Mesothelial cell of epicardium (in vitro differentiated cells): ENCODE data around the gene PAXIP1. TPM values are rescaled to one million over a fixed set of nuclear protein-coding genes. Genes with fewer than 3 reads are reported as not detected.
A peak's percentile ranks its signal among the peaks of the same experiment; 100 is the strongest.
"Not testable (repeated sequence)": the region's sequence is repeated elsewhere in the genome, so short reads cannot be mapped to it uniquely, and the experiment has no call there.

Source experiments
- DNase-seq, 2 experiments: peaks; one replicate each; pipeline ENCODE4 v3.0.0; 2021; ENCODE audit warnings: low spot score in 2 of 2; ENCODE audit not compliant: unreplicated experiment in 2 of 2
- H3K27ac Mint-ChIP-seq: 2 replicates; pipeline ENCODE4 v1.8.0; 2021; ENCODE audit warnings: mixed read lengths
- H3K27me3 Mint-ChIP-seq: 2 replicates; pipeline ENCODE4 v1.8.0; 2021; ENCODE audit warnings: low read depth, mixed read lengths
- H3K36me3 Mint-ChIP-seq: 2 replicates; pipeline ENCODE4 v1.8.0; 2021; ENCODE audit warnings: mixed read lengths
- H3K4me1 Mint-ChIP-seq: 2 replicates; pipeline ENCODE4 v1.8.0; 2021; ENCODE audit warnings: mixed read lengths
- H3K4me3 Mint-ChIP-seq: 2 replicates; pipeline ENCODE4 v1.8.0; 2021; ENCODE audit warnings: mild to moderate bottlenecking, moderate library complexity, mixed read lengths
- H3K9me3 Mint-ChIP-seq: 2 replicates; pipeline ENCODE4 v1.8.0; 2021; ENCODE audit warnings: mixed read lengths
- CTCF ChIP-seq: fragments of 200-600 bp; sonication (generic); IDR thresholded peaks from one replicate; pipeline ENCODE4 v1.5.0; 2021; ENCODE audit warnings: antibody characterized with exemption; ENCODE audit not compliant: unreplicated experiment
- total RNA-seq: library from RNA; stranded (reverse); gene quantifications from 3 replicates; pipeline ENCODE4 v1.2.1, GENCODE V29; 2021

The PAXIP1 gene
- 20.0 to 21.3 TPM (median 21.1 TPM) in 3 replicates for total RNA-seq

DNA sequence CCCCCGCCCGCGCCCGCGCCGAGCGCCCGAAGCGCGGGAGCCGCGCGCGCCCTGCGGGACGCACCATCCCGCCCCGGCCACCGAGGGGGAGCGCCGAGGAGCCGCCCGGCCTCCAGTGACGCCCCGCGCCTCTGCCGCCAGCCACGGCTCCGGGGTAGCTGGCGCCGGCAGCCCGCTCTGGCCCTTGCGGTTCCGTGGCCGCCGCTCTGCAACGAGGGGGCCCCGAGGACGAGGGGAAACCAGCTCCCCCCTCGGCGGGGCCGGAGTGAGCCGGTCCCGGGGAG, at the start of gene PAXIP1:
PAXIP1 (minus strand) TSS at position 33 of the 284 bp plus-strand sequence. CDS start 195 bp downstream, outside the sequence.
- peaks cover 5% of the 10 kb centered on the region for H3K36me3 Mint-ChIP-seq
- H3K4me3 Mint-ChIP-seq: peak within 1 kb of the TSS; percentile 96

GRCh38 chr7:155051355-155051754, 48.4 kb upstream of the PAXIP1 start:
- Mint-ChIP-seq H3K27me3 (peaks cover 6% of the 10 kb centered on the region), H3K27ac (no peak overlapping the region), H3K9me3 (no peaks in the 10 kb centered on the region), H3K4me3 (no peak overlapping the region), H3K4me1 (no peaks in the 10 kb centered on the region), H3K36me3 (no peaks in the 10 kb centered on the region)
- DNase-seq: no peak
- TF ChIP-seq CTCF: no peak

More for the DNA sequence above, at the start of gene PAXIP1:
- no peaks in the 10 kb centered on the region for H3K9me3 Mint-ChIP-seq
- peak in 1 of 2 experiments; percentile 55 for DNase-seq
- no peaks in the 10 kb centered on the region for H3K27me3 Mint-ChIP-seq
- H3K4me1 Mint-ChIP-seq: peaks cover 13% of the 10 kb centered on the region
- no peak for TF ChIP-seq CTCF
- peak within 1 kb of the TSS; percentile 99 for H3K27ac Mint-ChIP-seq

DNA sequence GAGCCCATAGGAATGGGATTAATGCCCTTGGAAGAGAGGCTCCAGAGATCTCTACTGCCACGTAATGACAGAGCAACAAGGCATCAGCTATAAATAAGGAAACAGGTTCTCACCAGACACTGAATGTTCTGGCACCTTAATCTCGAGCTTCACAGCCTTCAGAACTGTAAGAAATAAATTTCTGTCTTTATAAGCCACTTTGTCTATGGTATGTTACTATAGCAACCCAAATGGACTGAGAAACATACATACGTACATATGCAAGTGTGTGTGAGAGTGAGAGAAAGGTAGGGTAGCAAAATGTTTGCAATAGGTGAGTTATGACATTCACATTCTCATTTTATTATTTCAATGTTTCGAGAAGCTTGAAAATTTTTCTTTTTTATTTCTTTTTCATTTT, 45.1 kb upstream of the PAXIP1 start:
- no peaks in the 10 kb centered on the region for H3K36me3 Mint-ChIP-seq
- no peak overlapping the region for H3K27ac Mint-ChIP-seq
- DNase-seq: no peak
- H3K9me3 Mint-ChIP-seq: no peaks in the 10 kb centered on the region
- no peaks in the 10 kb centered on the region for H3K4me1 Mint-ChIP-seq
- H3K4me3 Mint-ChIP-seq: no peak overlapping the region
- H3K27me3 Mint-ChIP-seq: peaks cover 13% of the 10 kb centered on the region
- no peak for TF ChIP-seq CTCF

DNA sequence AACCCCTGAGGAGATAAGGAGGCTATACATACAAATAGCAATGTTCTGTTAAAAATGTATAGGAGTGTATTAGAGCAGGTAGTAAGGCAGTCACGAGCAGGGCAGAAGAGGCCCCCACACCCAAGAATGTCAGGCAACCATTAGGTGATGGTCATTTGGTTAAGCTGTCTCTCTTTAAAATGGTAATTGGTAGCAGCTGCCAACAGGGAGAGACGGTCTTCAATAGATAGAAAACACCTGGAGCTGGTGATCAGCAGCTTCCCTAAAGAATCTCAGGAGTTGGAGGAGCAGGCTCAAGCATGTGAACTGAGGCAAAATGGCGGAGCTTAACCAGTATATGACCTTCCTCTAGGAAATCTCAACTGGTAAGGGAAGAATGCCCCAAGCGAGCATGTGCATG, 40.8 kb upstream of the PAXIP1 start:
- H3K9me3 Mint-ChIP-seq: peaks cover 4% of the 10 kb centered on the region
- no peak overlapping the region for H3K4me3 Mint-ChIP-seq
- no peak overlapping the region for H3K27ac Mint-ChIP-seq
- no peaks in the 10 kb centered on the region for H3K36me3 Mint-ChIP-seq
- H3K4me1 Mint-ChIP-seq: no peaks in the 10 kb centered on the region
- no peak for TF ChIP-seq CTCF
- H3K27me3 Mint-ChIP-seq: peaks cover 22% of the 10 kb centered on the region
- DNase-seq: no peak

- Mint-ChIP-seq H3K27ac (no peak overlapping the region), H3K9me3 (peaks cover 4% of the 10 kb centered on the region), H3K4me1 (no peaks in the 10 kb centered on the region), H3K36me3 (no peaks in the 10 kb centered on the region), H3K27me3 (peaks cover 14% of the 10 kb centered on the region), H3K4me3 (no peak overlapping the region)
- no peak for TF ChIP-seq CTCF
- no peak for DNase-seq
Observed at GRCh38 chr7:155038335-155038734, 35.4 kb upstream of the PAXIP1 start.

GRCh38 chr7:155034495-155034894, 31.6 kb upstream of the PAXIP1 start:
- not testable (repeated sequence) for H3K4me1 Mint-ChIP-seq, DNase-seq, H3K4me3 Mint-ChIP-seq, H3K9me3 Mint-ChIP-seq, H3K27ac Mint-ChIP-seq, H3K27me3 Mint-ChIP-seq, H3K36me3 Mint-ChIP-seq
